Right ventricle myocardium superior (tissue), 1 donor: ENCODE results near the gene ARFIP1. TPM values are rescaled to one million over a fixed set of nuclear protein-coding genes. Genes with fewer than 3 reads are reported as not detected.

Experiments
- ATAC-seq: fragments of 200-7000 bp; cut with Tn5 transposase; one replicate; pipeline ENCODE4 v1.9.1; 2020; ENCODE audit warnings: mild to moderate bottlenecking; ENCODE audit not compliant: poor library complexity
- DNase-seq: peaks from one replicate; pipeline ENCODE4 v3.0.0-alpha.2; 2020
- intact Hi-C: fragments of 100-400 bp; cut with DNase I; formaldehyde crosslinking; loops from one replicate; pipeline ENCODE4 v1.11.2; 2022
- total RNA-seq: library from RNA; stranded (reverse); fragmentation: NEBNext Ultra II Directional; extraction: Animal tissue kit (Norgen Biotek cat#: 25700); gene quantifications from one replicate; pipeline ENCODE4 v1.2.1, GENCODE V29; 2021
- donor health status: DM: no; HTN: yes; CAD: no; lungs with severe emphysema.

ARFIP1 gene
- total RNA-seq, 1 donor from 2014 or later = 10.9 TPM

DNA sequence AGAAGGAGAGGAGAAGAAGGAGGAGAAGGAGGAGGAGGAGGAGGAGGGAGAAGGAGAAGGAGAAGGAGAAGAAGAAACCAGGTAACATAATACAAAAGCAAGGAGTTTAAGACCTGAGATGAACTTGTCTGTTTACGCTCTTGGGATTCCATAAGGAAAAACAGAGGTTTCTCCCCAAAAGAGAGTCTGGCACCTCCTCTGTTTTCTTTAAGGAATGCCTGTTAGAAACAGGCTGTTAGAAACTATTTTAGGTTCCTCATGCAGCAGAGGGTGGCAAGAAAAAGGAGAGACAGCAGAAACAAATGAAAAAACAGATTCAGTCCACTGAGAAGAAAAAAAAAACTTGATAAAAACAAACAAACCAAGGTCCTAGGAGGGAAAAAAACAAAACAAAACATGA lies 146.1 kb downstream of the ARFIP1 start:
- DNase-seq (no peak), ATAC-seq (no peak)
- intact Hi-C loops = no loop called here

DNA sequence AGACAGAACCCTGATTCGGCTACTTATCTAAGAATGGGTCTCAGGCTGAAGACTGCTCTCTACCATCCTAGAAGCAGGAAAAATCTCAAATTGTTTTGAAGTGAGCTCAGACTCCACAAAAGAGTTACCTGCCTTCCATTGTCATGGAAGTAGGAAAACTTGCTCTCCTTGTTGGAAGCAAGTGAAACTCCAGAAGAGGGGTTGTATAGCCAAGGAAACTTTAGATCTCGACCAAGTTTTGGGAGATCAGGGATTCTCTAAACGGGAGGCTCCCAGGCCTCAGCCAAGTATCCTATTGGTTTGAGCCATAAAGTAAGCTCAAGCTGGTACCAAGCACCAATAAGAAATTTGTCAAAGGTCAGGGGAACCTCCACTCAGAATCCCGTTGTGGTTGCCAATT lies 147.2 kb downstream of the ARFIP1 start:
- no peak for ATAC-seq
- intact Hi-C loops = no loop called here
- DNase-seq = no peak

DNA sequence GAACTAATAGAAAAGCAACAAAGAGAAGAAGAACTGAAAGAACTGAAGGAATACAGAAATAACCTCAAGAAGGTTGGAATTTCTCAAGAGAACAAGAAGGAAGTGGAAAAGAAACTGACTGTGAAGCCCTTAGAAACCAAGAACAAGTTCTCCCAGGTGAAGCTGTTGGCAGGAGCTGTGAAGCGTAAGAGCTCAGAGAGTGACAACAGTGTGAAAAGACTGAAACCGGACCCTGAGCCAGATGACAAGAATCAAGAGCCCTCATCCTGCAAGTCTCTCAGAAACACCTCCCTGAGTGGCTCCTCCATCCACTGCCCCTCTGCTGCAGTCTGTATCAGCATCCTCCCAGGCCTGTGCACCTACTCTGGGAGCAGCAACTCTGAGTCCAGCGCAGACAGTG lies 148.0 kb downstream of the ARFIP1 start:
- no peak for DNase-seq
- intact Hi-C loops = no loop called here
- ATAC-seq = no peak

DNA sequence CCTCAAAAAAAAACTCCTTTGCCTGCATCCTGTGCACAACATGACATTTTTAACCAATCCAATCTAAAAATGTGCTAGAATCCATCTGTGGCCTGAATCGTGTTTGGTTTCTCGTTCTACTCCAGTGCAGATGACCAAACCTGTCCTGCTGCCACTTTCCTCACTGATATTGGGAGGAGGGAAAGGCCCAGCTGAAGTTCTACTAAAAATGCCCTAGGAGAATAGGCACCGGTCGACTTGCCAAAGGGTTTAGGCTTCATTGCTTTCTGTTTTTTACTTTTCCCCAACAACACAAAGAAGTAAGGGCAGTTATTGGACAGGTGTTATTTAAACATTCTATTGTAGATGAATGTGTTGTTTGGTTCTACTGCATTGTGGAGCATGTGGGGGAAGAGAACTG lies 148.5 kb downstream of the ARFIP1 start:
- ATAC-seq = no peak
- intact Hi-C loops = no loop called here
- no peak for DNase-seq

DNA sequence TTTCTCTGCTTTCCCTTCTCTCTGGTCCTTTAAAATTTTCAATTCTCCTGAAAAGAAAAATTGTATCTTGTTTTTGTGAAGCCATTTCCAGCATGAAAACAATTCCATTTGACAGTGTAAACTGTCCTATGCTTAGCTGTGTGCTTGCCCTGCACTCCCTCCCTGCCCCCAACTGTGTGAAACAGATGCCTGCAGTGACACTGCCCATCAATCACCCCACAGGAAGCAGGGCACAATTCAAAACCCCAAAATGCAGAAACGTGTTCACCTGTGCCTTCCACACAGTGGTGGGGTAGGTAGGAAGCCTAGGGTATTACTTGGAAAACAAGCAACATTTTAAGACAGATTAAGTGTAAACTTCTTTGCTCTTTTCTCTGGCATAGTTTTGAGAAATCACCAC lies 150.1 kb downstream of the ARFIP1 start:
- DNase-seq = no peak
- no peak for ATAC-seq
- intact Hi-C loops = no loop called here

DNA sequence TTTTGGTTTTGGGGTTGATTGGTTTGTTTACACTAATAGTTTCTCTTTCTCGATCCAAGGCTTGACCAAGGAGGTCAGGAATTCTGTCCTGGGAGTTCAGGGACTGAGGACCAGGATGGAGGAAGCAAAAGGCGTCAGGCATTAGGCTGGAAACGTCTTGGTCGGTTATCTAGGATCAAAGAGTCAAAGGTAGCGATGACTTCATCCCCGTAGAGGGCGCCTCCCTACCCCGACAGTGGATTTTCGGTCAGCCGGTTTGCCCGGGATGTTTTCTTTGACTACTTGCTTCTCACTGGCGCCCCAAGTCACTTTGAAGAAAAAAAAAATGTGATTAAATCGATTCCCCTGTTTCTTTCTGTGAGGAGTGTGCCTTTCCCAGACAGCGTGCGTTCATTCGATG lies 155.4 kb downstream of the ARFIP1 start:
- no peak for DNase-seq
- ATAC-seq = no peak
- intact Hi-C loops = no loop called here

DNA sequence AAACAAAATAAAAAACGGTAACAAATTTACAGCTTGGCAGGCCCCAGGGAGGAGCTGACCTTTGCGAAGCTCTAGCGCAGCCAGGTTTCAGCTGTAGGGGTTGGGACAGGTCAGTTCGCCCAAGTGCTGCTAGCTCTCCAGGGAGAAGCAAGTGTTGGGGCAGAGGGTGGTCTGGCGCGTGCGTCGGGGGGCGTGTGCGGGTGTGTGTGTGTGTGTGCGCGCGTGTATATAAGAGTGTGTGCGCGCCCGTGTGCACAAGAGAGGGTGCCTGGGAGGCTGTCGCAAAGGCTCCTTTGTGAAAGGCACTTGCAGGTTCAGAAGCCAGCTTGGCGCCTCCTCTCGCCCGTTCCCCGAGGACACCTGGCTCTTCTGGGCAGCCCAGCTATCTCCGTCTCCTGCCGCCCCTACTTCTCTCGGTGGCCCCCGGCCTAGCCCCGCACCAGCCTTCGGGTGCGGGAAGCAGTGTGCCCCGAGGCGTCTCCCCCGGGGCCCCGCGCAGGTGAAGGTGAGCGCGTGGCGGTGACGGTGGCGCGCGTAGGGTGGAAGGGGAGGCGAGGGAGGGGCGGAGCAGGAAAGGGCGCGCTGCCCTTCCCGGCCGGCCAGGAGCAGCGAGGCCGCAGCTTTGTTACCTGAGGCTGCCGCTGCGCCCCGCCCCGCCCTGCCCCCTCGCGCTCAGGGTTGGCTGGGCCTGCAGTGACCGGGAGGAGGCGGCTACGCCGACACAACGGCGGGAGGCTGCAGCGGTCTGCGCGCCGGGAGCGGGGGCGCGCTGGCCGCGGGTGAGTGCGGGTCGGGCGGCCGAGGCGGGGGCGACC lies 156.1 kb downstream of the ARFIP1 start, which contains the start of gene FHDC1:
TSS of gene FHDC1 (plus strand) at position 693 of the 815 bp plus-strand sequence. CDS start 6,735 bp downstream, outside the sequence.
- DNase-seq = no peak
- intact Hi-C loops = no loop called here
- peak; percentile 53 for ATAC-seq

DNA sequence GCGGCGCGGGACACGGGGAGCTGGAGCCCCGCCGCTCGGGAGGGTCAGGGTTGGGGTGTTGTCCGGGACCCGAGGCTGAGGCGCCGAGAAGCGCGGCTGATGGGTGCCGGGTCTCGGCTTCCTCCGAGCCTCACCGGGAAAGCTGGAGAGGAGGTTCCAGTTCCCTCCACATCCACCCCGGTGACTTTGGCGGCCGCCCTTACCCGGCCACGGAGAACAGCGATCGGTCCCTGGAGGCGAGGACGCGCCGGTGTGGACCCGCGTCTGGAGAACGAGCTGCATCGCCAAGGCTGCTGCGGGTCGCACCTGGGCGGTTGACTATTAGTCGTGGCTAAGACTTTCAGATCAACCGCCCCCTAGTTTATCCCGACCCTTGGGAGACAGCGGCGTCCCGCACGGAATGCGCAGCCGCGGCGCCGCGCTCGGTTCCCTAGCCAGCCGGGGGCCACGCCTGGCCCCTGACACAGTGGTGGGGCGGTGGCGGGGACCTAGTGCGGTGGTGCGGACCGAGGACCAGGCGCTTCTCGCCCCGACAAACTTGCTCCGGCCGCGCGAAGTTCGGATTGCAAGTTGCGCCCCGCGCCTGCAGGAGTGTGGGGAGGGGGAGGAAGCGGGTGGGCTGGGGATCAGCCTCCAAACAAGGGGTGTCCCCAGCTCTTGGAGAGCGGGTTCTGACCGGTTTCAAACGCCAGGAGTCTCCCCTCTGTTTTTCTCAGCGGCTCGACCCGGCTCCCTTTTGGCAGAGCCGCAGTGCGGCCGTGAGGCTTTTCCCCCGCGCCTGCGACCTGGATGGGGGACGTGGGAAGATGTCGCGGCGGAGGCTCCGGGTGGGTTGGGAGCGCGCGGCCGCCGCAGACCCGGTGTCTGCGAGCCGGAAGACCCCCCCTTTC lies 156.9 kb downstream of the ARFIP1 start:
- DNase-seq (no peak), ATAC-seq (peak; percentile 45)
- intact Hi-C loops = no loop called here

DNA sequence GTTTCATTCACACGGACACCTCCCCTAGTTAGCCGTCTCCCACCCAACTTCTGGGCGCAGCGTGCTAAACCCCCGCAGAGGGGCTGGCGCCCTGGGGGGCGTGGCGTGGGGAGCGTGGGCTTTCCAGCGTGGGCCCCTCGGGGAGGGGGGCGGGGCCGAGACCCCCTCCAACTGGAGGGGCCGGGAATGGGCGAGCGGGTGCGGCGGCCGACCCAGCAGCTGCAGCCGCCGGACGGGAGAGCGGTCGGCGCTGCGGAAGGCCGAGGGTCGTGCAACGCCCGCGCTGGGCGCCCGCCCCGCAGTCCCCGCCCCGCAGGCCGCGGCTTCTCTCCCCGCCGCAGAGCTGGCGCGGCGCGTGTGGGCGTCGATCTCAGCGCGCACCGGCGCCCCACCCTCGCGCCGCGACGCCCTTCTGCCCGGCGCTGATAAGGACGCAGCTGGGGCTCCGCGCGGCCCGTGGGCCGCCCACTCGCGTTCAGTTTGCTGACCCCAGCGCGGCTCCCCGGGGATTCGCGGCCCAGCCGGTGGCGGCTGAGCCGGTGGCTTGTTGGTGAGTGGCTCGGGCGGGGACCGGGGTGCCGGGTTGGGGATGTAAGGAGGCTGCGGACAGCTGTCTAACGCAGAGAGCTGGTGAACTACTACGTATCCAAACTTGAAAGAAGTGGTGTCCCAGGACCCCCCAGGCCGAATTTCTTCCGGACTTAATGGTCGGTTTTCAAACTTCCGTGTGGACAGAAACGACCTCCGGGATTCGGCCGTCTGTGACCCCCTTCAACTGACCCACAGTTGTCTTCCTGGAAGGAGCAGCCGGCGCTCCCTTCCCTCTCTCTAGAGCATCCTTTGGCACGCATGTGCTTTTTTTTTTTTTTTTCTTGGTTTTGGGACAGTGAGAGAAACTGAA lies 157.8 kb downstream of the ARFIP1 start:
- intact Hi-C loops = no loop called here
- DNase-seq (peak; percentile 58), ATAC-seq (peak; percentile 69)

DNA sequence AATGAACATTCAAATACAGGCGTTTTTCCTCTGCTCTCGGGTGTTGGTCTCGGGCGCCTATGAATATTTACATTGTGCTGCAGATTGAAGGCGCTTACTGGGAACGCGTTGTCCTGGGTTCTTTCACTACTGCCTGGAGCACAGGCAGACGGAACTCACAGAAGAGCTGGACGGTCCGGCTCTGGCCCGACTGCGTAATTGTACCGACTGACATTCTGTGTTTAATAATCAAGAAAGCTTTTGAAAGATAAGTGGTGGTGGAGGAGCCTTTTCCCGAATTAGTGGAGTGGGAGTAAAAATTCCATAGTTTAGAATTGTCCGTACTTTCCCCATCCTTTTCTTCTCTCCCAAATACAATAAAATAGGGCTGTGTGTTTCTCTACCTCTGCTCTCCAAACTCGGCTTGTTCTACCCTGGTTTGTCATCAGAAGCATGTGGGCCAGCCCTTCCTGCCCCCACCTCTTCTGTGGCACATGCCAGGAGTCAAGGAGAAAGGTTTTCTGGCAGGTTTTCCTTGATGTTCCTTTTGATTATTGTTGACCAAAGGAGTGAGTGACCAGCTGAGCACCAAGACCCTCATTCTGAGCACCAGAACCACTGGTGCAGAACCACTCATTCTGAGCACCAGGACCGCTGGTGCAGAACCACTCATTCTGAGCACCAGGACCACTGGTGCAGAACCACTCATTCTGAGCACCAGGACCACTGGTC lies 158.6 kb downstream of the ARFIP1 start:
- ATAC-seq (no peak), DNase-seq (no peak)
- intact Hi-C loops = no loop called here

DNA sequence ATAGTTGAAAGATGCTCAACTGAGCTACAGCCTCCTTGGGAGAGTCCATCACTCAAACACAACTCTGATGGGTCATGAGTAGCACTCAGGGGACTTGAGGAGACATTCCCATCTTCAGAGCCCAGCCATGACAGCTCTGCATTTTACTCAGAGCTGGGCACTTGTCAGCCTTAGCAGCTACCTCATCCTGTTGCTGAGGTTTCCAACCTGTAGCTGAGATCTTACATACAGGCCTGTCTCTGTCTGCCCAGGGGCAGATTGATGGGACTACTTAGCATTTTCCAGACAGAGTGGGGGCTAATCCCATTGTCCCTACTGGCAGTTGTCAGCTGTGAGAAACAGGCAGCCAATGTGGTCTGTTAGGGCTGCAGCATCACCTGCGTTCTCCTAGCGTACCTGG lies 159.9 kb downstream of the ARFIP1 start:
- intact Hi-C loops = no loop called here
- no peak for DNase-seq
- no peak for ATAC-seq

DNA sequence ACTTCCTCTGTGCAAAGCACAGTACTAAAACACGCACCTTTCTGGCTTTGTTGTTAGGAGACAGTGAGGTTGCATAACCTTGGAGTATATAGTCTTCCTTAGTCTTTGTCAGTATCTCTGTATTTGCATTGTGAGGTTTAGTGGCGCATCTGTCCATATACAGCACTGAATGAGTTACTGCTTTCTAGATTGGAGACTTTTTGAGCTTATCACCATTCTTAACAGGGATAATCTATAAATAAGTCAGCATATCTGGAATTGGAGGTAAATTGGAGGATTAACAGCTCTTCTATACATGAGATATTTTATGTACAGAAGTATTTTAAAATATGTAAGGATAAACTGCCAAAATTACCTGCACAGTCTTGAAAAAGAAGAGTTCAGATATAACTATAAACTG lies 160.7 kb downstream of the ARFIP1 start:
- intact Hi-C loops = no loop called here
- DNase-seq (no peak), ATAC-seq (no peak)

DNA sequence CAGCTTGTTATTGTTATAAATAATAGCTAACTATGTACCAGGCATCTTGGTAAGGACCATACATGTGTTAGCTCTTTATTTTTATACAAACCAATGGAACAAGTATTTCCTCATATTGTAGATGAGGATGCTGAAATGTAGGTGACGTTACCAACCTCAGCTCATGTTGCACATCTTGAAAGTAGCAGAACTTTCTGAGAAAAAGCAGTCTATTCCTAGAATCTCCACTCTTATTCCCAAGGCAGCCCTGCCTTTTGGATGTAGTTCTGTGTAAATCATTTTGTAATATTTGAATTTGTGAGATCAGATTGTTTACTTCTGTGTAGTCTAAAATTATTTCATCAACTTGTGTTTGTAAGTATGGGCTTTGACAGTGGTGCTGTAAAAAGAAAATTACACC lies 161.7 kb downstream of the ARFIP1 start:
- intact Hi-C loops = no loop called here
- ATAC-seq (no peak), DNase-seq (no peak)

DNA sequence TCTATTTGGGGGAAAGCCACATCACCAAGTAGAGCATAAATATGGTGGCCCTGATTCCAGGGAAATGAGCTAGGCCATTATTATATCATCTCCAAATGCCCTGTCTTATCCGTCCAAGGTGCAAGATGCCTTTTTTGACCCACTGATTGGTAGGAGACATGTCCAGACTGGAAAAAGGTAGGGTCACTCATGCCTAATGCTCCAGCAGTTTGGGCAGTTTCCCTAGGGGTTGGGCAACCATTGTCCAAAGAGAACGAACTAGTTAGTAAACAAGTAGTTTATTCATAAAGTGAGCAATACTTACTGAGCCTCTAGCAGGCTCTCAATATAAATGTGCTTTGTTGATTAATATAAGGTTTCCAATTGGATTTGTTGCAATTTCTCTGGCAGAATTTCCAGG lies 162.6 kb downstream of the ARFIP1 start:
- ATAC-seq = no peak
- DNase-seq = no peak
- intact Hi-C loops = no loop called here

DNA sequence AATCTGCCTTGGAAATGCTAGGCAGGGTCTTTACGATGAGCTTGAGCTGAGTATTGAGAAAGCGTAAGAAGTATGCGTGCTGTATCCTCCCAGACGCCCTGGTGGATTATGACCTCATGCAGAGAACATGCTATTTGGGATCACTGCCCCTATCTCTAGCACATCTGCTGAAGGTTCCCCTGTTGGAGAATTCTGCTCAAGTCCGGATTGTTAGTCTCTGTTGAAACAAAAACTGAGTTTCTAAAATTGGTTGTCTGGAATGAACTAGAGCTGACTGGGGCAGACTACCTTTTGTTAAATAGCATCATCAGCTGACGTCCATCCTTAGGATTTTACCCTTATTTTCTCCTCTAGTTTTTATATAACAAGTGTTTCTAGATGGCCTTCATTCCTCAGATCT lies 163.9 kb downstream of the ARFIP1 start:
- DNase-seq (no peak), ATAC-seq (peak; percentile 64)
- intact Hi-C loops = no loop called here

DNA sequence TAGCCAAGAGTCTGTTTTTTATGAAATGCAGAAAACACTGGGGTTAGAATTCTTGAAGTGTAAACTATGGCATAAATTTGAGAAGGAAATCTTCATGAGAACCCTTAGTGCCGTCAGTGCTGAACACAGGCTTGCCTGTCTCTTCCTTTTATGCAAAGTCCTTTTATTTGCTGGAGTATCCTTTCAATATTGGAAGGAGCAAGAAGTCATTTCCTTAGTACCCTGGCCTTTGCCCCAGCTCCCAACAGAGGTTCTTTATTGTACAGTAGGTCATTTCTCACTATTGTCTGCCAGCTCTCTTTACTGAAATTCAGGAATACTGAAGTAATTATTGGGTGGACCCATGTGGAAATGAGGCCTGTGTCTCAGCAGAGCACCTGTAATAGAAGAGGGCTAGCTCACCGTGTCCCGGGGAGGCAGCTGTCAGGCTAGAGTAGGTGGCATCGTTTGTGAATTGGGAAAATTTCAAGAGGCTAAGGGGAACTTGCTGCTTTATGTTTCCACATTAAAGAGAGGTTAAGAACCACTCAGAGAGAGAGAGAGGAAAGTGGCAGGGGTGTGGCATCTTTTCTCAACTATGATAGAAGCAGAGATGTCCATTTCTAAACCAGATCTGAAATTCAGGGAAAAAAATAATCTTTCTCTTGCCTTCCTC lies 165.0 kb downstream of the ARFIP1 start:
- DNase-seq (no peak), ATAC-seq (no peak)
- intact Hi-C loops = no loop called here

DNA sequence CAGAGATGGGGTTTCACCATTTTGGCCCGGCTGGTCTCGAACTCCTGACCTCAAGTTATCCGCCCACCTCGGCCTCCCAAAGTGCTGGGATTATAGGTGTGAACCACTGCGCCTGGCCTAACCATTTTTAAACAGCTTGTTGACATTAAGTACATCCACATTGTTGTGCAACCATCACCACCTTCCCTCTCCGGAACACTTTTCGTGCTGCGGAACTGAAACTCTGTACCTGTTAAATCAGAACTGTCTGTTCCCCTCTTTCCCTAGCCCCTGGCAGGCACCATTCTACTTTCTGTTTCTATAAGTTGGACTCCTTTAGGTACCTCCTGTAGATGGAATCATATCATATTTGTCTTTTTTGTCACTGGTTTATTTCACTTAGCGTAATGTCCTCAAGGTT lies 165.9 kb downstream of the ARFIP1 start:
- DNase-seq = no peak
- ATAC-seq = no peak

DNA sequence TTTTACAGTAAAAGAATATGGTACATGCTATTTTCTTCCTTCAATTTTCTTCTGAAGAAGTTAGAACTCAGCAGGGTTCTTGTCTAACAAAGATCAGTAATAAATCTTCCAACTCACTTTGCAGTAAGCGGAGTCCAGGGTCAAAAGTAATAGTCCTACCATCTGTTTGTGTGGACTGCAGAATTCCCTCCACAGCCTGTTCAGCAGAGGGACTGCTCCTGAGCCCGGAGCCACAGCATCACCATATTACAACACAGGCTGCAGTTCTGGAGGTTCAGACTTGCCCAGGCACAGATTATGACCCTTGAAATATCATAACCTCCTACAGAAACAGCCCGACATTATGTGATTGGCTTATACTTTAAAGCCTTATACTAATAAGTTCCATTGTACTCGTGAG lies 166.7 kb downstream of the ARFIP1 start:
- intact Hi-C loops = no loop called here

More for the DNA sequence above, 165.9 kb downstream of the ARFIP1 start:
- intact Hi-C loops = no loop called here

More for the DNA sequence above, 166.7 kb downstream of the ARFIP1 start:
- DNase-seq (no peak), ATAC-seq (no peak)
